ENCODE results near the gene KNOP1.

KNOP1 gene

DNA sequence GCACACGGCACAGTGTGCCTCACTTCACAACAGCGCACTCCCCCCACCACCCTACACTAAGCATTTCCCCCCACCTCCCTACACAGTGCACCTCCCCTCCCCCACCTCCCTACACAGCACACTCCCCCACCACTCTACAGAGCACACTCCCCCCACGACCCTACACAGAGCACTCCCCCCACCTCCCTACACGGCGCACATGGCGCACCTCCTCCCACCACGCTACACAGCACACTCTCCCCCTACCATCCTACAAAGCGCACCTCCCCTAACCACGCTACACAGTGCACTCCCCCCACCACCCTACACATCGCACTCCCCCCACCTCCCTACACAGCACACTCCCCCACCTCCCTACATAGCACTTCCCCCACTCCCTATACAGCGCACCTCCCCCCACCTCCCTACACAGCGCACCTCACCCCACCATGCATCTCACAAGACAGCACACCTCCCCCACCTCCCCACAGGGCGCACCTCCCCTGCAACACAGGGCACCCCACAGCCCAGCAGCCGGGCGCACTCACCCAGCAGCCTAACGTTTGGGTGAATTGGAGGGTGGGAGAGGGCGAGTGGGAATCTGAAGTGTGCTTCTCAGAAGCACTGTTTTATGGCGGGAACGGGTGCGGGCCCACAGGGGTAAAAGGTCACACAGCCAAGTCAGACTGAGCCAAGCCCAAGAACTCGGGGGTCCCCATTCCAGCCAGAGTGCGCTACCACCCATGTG is 10.3 kb downstream of the KNOP1 start:
- no peak for DNase-seq (ENCODE audit: low spot score)

DNA sequence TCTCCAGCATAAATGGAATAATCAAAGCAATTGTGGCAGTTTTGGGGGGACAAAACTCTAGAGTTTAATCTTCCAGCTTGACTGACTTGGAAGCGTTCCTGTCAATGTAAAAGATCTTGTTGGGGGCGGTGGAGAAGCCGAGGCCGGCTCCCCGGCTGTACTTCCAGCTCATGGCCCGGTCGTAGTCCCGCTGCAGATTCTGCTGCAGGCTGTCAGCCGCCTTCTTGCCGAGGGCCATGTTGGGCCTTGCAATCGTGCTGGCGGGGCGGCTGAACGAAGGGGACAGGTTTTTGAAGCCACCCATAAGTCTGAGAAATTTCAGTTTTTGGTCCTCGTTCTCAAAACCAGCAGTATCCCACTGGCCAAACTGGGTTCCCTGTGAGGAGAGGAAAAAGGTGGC is 11.2 kb downstream of the KNOP1 start:
- DNase-seq (ENCODE audit: low spot score) = no peak

DNA sequence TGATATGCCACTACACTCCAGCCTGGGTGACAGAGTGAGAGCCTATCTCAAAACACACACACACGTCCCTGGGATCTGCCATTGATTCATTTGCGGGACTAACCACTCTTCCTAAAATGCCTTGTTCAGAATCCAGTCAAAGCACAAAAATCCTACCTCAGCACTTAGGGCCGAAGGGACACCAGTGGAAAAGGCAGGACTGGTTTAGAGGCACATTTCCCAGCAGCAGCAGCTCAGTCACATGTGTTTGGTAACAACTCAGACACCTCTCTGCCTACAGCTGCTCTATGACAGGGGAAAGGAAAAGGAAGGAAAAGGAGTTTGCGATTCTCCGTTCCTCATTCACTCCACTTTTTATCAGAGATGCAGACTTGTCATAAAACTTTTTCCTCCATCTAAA is 12.2 kb downstream of the KNOP1 start:
- DNase-seq (ENCODE audit: low spot score) = no peak

DNA sequence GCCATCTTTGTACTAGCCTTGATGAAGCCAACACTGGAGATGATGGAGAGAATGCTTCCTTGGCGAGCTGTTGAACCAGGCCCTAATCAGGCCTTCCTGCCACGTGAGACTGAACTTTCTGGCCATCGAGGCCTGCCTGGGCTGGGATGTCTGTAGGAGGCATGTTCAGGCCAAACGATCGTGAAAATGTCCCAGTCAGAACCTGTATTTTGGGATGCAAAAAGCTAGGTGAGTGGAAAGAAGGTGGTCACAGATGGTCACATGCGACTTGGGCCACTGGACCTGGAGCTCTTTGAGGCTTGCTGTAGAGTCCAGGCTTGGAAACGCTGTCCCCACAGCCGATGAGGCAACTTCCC is 12.9 kb downstream of the KNOP1 start:
- no peak for DNase-seq (ENCODE audit: low spot score)

DNA sequence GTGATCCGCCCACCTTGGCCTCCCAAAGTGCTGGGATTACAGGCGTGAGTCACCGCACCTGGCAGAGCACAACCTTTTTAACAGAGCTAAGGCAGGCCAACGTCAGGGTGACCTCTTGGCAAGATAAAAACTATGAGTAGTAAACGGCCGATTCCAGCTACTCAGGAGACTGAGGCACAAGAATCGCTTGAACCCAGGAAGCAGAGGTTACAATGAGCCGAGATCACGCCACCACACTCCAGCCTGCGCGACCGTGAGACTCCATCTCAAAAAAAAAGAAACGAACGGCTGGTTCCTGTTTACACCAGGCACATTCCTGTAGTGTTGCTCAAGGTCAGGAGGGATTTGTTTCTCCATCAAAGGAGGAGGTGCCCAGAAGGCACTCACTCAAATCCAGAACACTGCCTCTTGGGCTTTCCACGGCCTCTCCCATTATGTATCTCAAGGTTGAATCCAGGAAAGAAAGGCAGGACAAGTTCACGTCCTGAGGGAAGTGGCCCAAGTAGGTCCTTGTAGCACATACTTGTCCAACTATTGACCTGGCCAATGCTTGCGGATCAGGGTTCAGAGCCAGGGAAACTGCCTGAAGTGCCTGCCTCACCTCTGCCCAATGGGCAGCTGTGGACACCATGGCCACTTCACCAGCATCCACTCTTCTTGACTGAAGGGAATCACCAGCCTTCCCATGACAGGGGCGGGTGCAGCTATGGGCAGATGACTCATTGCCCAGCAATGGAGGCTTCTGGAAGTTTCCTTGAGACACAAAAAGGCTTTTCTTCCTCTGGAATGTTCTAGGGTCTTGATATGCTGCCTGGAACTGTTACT is 13.5 kb downstream of the KNOP1 start:
- no peak for DNase-seq (ENCODE audit: low spot score)

DNA sequence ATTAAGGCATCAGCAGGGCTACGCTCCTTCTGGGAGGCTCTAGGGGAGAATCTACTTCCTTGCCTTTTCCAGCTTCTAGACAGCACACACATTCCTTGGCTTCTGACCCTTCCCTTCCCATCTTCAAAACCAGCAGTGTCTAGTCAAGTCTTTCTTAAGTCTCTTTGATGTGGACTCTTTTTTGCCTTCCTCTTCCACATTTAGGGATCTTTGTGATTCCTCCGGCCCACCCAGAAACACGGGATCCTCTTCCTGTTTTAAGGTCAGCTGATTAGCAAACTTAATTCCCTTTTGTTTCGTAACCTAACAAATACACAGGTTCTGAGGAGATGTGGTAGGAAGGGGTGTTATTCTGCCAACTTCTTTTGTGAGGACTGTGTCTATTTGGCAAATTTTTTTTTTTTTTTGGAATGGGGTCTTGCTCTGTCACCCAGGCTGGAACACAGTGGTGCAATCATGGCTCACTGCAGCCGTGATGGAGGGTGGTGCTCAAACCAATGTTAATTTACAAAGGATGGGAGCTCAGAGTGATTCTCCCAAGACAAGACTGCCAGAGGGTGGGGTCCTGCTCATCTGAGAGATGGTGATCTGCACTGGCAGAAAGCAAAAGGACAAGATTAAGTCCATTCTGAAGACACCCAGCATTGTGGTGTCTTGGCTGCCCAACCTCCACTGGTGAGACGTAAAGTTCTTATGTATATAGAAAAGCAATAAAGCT is 14.7 kb downstream of the KNOP1 start:
- DNase-seq (ENCODE audit: low spot score) = no peak

DNA sequence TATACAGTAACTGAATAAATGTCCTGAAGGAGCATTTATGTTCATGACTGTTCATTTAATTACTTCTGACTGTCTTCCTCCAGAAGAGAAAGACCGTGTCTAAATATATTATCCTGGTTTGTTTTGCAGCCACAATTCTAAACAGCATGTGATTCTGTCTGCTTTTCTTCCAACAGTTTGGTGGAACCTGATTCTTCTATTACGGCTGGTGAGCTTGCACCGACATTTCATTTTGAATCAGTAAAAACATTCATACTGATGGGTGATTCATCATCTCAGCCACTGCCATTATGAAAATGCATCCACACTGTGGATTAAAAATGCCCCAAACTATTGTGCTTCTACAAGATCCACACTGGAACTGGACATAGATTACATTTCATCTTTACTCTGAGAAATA is 16.9 kb downstream of the KNOP1 start:
- DNase-seq (ENCODE audit: low spot score) = no peak

DNA sequence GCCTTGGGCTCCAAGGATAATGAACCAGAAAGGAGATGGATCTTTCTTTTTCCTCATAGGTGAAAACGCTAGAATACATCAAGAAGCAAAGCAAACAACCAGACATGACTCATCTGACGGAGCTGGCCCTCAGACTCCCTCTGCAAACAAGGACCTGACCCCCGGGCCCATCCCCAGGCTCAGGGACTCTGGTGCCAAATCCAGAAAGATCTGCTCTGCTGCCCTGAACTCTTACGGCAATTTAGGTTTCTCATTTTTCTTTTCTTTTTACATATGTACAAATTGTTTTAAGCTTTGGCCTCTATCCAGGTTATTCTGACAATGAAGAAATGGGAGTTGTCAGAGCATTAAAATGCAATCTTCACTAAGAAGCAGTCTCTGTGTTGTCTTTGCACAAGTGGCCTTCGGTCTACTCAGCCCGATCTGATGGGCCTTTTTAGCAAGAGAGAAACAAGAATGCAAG is 17.7 kb downstream of the KNOP1 start:
- no peak for DNase-seq (ENCODE audit: low spot score)

DNA sequence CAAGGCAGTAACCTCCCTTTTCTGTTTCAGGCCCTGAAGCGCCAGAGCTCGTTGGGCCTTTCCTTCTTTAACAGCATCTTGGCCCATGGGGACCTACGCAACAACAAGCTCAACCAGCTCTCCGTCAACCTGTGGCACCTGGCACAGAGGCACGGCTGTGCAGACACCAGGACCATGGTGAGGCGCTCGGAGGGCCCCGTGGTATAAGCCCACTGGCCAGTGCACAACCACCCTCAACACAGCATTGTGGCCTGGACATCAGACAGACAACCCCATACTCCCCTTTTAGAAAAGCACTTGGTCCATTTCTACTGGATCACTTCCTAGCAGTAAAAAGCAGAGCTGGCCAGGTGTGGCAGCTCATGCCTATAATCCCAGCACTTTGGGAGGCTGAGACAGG is 18.6 kb downstream of the KNOP1 start:
- no peak for DNase-seq (ENCODE audit: low spot score)

DNA sequence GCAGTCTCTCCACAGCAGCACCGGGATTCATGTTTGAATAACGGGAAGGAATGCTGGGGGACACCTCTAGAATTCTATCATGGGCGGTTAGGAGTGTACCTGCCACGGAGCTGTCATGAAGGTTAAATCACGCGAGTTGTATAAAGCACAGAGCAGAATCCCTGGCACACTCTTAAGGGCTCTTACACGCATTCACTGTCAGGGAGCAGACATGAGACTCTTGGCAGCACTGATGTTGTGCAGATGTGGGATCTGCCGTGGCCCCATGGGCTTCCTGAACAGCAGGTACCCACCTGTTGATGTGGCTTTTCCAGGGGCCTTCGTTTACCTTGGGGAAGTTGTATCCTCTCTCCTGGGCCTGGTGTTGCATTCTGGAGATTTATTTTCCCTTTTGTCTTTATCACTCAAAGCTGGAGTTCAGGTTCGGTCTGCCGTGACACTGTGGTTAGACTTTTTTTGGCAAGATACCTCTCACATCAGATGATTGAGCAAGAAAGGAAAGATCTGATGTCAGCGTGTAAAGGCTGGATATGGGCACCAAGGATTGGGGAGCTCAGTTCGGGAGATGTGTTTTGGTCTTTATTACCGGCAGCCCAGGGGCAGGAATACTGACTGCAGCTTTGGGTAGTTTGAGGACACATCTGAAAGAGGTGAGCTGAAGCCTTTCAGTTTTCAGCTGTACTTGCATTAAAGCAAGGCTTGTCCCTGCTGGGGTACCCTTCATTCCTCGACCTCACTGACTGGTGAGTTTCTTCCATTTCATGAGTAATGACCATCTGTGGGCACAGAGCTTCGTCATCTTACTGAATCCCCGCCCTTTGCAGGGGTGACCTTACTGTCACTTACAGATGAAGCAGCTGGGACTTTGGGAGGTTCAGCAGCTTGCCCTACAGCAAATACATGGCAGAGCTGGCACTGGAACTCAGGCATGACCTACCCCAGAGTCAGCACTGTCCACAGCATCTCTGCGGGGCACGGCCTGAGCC is 19.3 kb downstream of the KNOP1 start:
- no peak for DNase-seq (ENCODE audit: low spot score)

DNA sequence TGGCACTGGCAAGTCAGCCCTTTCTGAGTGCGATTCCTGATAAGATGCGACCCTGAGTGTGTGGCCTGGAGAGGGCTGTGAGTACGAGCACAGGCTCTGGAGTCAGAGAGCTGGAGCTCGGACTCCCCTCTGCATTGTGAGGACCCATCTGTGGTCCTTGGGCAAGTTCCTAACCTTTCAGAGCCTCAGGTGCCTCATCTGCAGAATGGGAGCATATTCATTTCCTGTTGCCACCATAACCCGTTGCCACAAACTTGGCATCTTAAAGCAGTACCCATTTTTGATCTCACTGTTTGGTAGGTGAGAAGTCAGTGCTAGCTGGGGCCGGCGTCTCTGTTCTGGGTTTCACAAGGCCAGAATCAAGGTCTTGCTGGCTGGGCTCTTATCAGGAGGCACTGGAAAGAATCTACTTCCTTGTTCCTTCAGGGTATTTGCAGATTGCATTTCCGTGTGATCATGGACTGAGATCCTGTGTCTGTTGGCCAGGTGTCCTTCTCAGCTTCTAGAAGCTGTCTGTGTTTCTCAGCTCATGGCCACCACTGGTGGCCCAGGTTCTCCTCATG is 20.2 kb downstream of the KNOP1 start:
- no peak for DNase-seq (ENCODE audit: low spot score)

DNA sequence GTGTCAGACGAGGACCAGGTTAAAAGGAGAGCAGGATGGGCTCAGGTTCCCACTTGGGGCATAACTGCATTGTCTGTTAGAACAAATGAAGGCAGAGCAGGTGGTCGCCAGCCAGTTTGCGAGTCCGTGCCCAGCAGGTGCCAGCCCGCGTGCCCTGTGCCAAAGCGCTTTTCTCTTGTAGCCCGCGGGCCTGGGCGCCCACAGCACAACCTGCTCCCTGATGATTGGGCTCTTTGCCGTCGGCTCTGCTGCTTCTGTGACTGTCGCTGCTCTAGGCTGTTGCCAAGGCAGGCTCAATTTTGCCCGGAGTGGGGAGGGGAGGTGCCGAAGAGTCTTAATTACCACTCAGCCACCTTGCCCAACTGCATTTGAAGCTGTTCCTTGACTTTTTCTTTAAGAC is 21.1 kb downstream of the KNOP1 start:
- DNase-seq (ENCODE audit: low spot score) = no peak

DNA sequence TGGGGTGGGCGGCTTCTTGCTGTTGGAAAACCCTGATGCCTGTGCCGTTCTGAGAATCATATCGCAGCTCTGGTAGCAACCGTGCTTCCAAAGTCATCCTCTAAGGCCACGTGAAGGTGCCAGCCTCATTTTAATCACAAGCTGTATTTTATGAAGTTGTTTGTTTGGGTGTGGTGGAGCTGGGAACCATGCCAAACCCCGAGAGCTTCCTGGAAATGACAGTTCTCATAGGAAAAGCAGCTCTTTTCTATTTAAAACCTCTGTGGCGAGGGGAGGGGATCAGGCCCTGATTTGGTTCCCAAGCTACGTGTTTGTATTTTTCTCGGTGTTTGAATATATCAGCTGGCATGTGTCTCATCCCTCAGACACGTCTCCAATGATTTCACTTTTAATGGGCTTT is 21.7 kb downstream of the KNOP1 start:
- DNase-seq (ENCODE audit: low spot score) = peak; percentile 89

DNA sequence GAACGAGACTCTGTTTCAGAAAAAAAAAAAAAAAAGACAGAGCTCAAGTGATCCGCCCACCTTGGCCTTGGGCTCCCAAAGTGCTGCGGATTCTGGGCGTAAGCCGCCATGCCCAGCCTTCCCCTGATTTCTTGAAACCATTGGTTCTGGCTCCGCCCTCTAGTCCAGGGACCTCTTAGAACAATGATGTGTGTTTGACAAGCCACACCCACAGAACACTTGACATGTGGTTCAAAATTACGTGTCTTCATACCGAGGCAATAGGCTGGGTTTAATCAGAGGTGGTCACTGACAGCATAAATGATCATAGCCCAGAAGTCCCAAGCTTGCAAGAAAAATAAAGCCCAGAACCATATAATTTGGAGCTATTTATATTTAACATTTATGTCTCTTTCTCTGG is 23.0 kb downstream of the KNOP1 start:
- DNase-seq (ENCODE audit: low spot score) = peak; percentile 6

DNA sequence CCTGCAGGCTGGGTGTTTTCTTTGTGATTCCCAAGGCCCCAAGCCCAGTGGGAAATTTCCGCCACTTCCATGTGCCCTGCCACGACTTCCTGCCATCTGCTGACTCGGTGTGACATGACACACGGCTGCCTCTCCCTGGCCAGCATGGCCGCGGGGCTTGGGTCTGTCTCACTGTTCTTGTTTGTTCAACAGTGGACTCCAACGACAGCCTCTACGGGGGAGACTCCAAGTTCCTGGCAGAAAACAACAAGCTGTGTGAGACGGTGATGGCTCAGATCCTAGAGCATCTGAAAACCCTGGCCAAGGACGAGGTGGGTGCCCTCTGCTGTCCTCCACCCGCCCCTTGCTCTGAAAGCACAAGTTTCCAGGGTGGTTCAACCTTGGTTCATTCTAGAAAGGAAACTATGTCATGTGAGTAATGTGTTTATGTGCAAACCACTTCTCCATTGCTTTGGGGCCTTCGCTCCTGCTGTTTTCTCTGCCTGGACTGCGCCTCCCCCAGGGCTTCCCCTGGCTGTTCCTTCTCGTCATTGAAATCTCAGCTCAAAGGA is 26.8 kb downstream of the KNOP1 start:
- no peak for DNase-seq (ENCODE audit: low spot score)

DNA sequence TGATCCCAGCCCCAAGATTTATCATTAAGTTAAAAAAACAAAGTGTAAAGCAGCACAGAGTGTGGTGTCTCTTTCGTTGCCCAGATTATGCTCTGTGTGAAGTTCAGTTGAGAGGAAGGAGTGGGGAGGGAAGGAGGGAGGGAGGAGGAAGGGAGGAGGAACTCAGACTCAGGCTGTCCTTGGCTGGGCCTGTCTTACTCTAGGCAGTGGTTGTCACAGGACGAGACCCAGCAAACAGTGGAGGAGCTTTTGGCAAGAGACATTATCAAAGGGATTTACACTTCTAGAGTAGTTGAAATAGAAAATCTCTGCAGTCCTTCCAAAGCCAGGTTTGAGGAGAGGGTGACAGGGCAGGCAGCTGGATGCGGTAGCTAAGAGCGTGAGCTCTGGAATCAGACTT is 27.8 kb downstream of the KNOP1 start:
- no peak for DNase-seq (ENCODE audit: low spot score)

DNA sequence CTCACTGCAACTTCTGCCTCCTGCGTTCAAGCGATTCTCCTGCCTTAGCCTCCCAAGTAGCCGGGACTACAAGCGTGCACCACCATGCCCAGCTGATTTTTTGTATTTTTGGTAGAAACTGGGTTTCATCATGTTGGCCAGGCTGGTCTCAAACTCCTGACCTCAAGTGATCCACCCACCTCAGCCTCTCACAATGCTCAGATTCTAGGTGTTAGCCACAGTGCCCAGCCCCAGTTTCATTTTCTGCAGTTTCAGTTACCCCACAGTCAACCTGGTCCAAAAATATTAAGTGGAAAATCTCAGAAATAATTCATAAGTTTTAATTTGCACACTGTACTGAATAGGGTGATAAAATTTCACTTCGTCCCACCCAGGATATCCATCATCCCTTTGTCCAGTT is 28.7 kb downstream of the KNOP1 start:
- DNase-seq (ENCODE audit: low spot score) = no peak

DNA sequence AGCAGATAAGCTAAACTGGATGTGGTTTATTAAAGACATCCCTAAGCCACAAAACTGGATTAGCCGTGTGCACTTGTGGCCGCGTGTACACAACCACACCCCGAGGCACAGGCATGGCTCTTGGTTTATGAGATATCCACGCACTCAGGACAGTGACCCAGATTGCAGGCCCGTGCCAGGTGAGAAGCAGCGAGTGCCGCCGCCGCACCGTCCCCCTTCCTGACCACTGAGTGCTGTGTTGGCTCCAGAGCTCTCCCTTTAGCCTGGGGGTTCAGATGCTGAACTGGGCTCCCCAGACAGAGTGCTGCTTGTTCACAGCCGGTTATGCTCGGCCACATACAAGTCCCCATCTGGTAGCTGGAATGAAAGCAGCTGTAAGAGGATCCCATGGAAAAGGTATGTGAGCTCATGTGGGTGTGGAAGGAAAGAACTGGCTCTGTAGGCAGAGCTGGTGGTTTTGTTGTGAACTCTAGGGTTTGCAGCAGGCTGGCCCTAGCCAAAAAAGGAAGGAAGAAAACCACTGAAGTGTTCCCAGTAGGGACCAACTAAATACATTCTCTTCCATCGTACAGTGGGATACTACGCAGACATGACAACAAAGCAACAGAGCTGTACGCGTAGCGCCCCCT is 29.5 kb downstream of the KNOP1 start:
- no peak for DNase-seq (ENCODE audit: low spot score)

DNA sequence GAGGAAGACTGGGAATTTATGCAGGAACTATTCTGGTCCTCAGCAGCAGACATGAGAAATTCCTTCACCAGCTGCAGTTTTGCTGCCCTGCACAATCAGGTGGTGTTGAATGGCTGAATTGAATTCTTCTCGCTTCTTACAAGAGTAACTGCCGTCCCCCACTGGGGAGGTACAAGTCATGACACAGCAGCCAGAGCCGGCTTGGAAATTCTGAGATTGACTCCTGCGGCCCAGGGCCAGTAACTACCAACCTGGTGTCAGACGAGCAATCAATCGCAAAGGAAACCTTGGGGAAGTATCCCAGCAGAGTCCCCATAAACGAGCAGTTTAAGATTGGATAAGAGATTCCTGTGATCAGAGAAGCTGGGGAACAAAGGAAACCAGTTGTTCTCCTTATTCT is 30.7 kb downstream of the KNOP1 start:
- DNase-seq (ENCODE audit: low spot score) = no peak

DNA sequence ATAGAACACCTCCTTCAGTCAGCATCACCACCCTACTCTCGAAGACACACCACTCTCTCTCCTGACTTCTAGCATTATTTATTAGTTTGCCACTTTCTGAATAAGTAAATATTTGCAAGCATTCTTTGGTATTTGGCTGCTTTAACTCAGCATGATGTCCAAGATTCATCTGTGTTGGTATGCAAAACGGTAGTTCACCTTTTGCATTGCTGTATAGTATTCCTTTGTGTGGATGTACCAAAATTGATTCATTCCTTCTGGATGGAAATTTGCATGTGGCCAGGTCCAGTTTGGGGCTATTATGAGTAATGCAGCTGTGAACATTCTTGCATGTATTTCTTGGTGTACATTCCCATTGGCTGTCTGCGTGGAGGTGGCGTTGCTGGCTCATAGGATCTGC is 32.9 kb downstream of the KNOP1 start:
- DNase-seq (ENCODE audit: low spot score) = no peak

Data from CD4-positive, alpha-beta T cell treated with Interleukin-15 for 4 hours (primary cell).